Fibroblast of peridontal ligament (primary cell): ENCODE results near the gene LACTB.

Experiments used
- DNase-seq: peaks from one replicate; pipeline ENCODE4 v3.0.0-alpha.2; 2010; ENCODE audit errors: extremely low read depth

Gene LACTB

DNA sequence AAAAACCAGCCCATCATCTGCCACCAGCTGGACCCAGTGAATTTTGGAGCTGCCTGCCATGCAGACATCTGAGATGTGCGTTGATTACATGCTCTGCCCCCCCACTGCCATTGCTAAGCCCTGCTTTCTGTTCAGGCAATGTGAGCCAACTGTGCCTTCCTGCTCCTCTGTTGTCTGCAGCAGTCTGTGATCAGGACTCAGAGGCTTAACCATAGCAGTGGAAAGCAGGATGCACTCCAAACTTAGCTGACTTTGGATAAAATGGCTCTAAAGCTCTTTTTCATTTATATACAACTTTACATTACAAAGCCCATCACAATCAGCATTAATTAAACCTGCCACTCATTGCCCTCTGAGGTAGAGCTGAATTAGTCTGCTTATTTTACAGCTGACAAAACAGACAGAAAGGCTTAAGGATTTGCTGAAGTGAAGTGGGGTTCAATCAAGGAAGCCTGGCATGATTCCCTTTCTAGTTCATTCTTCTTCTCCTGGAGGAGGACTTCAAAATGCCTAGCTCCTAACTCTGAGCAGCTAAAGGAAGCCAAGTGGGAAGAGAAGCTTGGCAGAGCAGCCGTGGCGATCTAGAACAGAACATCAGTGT is 51.3 kb downstream of the LACTB start:
- DNase-seq, result peak; percentile 20

DNA sequence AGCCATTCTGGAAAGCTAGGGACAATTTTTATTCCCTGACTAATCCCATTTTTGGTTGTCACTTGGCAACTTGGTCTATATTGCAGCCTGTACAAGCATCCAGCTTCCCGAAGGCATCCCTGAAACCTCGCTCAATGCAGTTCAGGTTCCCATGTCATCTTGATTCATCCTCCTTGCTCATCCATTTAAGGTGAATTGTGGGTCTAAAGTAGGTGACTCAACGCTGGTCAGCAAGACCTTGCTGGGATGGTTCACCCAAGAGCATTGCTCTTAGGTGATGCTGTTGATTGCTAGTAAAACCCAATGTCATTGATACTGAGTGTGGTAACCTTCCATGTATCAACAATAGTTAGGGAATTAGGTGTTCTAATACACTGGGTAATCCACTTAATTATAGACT is 54.6 kb downstream of the LACTB start:
- no peak for DNase-seq

DNA sequence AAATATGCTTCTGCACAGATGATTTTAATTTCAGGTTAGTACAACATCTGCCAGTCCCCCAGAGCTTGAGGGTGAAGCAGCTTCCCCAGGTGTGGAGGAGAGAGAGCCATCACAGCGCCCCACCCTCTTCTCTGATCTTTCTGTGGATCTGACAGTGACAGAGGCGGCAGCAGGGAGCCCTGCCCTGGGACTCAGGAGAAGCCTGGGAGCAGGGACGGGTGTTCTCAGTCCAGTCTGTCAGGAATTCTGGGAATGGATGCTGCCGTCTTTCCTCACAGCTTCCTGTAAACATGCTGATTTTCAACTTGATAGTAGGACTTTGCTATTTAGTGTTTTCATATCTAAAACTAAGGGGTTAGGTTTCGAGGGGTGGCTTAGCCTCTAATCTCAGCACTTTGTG is 56.4 kb downstream of the LACTB start:
- DNase-seq, result no peak

- no peak for DNase-seq
These were observed 59.1 kb downstream of the LACTB start for GRCh38 chr15:63180746-63181145.

DNA sequence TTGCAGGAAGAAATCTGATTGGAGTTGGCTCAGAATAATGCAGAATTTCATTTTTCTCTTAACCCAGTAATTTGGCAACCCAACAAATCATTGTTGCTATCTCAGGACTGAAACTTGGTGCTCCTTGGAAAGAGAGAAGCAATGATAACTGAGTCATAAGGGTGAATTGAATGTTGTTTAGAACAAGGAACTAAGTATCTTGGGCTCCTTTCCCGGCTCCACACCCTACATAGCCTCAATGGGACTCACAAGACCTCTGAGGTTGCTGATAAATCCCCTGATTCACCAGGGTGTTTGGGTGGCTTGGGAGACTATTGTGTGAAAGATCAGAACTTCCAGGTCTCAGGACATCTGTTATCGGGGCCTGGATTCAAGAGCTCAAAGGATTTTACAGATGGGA is 60.0 kb downstream of the LACTB start:
- DNase-seq, result no peak

GRCh38 chr15:63185206-63185605 is 63.5 kb downstream of the LACTB start:
- DNase-seq, result no peak

- DNase-seq, result peak; percentile 83
These were observed 64.4 kb downstream of the LACTB start for GRCh38 chr15:63186065-63186464.

GRCh38 chr15:63187589-63188226 is 66.0 kb downstream of the LACTB start:
- DNase-seq, result no peak

GRCh38 chr15:63188247-63188925 is 66.7 kb downstream of the LACTB start:
- no peak for DNase-seq

GRCh38 chr15:63188926-63189871 is 67.5 kb downstream of the LACTB start, which contains the start of gene RAB8B:
RAB8B (plus strand) TSS chr15:63189606; CDS start chr15:63189625, 19 bp downstream.
- DNase-seq, result peak; percentile 93

DNA sequence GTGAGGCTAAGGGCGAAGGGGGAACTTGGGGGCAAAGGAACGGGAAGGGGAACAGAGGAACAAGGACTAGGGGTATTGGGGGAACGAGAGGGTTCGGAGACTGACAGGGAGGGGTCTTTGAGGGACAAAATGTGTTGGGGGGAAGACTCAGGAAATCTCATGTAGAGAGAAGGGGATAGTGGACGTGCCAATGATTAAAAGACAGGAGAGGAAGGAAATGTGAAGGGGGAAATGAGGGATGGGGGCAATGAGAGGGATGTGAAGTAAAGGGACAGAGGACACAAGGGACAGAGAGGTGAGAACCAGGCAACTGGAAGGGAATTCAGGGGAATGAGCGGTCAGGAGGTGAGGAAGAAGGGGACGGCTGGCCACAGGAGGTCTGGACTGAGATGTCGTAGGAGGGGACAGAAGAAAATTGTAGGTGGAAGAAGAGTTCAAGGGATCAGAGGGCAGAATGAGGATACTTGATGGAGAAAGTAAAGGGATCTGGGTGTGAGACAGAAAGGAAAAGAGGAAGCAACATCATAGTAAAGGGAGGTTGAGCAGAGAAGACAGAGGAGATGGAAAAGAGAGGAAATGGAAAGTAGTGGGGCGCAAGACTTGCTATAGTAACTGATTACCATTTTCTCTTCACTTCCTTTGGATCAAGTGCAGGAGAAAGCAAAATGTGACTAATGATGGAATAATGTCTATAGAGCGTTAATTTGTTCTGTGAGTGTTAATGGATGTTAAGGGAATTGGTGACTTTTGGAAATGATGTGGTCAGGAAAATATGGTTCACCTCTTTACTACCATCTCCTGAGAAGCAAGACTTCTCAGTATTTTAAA is 68.5 kb downstream of the LACTB start:
- DNase-seq, result no peak

DNA sequence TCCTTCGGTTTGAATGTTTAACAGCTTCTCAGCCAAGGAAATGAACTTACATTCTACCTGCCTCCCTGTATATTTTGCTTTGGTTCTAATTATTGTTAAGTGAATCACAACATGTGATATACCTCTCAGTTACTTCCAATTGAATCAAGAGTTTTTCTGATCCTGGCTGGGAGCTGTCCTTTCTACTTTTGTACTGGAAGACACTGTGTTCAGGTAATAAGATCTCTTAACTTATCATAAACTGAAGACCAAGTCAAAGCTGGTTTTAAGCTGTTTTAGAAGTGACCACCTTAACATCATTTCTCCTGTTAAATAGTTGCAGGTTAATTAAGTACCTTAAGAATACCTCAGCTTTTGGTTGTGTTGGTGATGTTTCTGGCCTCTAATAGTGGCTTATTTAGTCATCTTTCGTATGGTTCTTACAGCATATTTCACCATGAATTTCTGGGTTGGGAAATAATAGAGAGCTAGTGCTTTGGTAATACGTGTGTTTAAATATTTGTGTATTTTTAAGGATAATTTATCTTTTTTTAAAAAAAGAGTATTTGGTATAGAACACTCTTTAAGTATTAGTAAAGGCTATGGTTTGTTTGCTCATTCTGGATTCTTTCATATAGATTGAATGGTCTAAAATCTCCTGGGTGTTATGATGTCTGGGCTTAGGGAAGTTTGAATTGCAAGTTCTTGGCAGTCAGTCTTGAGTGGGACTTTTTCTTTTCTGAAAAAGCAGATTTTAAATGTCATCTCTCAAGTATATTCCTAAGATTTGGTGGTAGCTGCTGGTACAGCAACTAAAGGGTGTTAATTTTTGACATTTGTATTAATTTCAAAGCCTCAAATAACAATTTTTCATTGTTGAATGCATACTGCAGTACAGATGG is 69.3 kb downstream of the LACTB start:
- DNase-seq, result peak; percentile 31
